ENCODE data around the gene VAV3. TPM values are rescaled to one million over a fixed set of nuclear protein-coding genes. Genes with fewer than 3 reads are reported as not detected.

The VAV3 gene
- polyA plus RNA-seq, 1 of the 3 experiments (the other 2 are of a cell fraction) = not detected

DNA sequence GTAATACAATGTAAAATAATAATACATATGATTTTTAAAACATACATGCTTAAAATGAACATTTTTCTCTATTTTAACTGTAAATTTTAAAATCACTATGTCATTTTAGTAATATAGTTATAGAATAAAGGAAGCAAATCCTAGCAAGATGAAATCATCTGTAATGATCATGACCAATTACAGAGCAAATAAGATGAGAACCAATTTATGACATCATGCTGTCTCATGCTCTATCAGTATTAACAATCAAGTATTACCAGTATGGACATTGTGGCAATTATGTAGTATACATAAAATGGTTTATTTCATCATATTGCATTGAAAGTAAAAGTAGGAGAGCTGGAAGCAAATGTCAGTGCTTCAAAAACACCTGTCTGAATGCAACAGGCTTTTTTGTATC, 255.0 kb downstream of the VAV3 start:
- H4K20me1 ChIP-seq (ENCODE audit: insufficient read depth) = no peaks in the 10 kb centered on the region
- no peak overlapping the region for H3K27ac ChIP-seq (ENCODE audit: low read depth in 2 of 2, low read length in 1 of 2)
- POLR2A ChIA-PET = no interaction called here
- no peak overlapping the region for H3K4me2 ChIP-seq
- no peak overlapping the region for H3K4me3 ChIP-seq (ENCODE audit: low read depth in 2 of 2, low read length in 1 of 2)
- H3K4me1 ChIP-seq (ENCODE audit: control insufficient read depth in 1 of 2, insufficient read depth in 2 of 2, low read depth in 1 of 2, low read length in 1 of 2) = no peaks in the 10 kb centered on the region; a peak in 1 of 4 replicates
- no peaks in the 10 kb centered on the region for H3K36me3 ChIP-seq (replicated peaks in 1 of 2; ENCODE audit: control insufficient read depth in 1 of 2, insufficient read depth in 2 of 2, low read length in 1 of 2)
- H3K9me3 ChIP-seq = no peaks in the 10 kb centered on the region
- H3F3A ChIP-seq (replicated peaks; ENCODE audit: insufficient read depth) = no peaks in the 10 kb centered on the region
- no peaks in the 10 kb centered on the region for H3K27me3 ChIP-seq (ENCODE audit: insufficient read depth)
- no peak for DNase-seq
- H3K79me2 ChIP-seq (ENCODE audit: insufficient read depth) = no peaks in the 10 kb centered on the region
- H3K9me2 ChIP-seq = no peaks in the 10 kb centered on the region
- no peak overlapping the region for H3K9ac ChIP-seq
- no peak overlapping the region for H2AFZ ChIP-seq (ENCODE audit: low read depth)
- CTCF ChIA-PET = no interaction called here
- no peak for TF ChIP-seq JUND (IDR thresholded peaks at IDR 0.05)
- no peak for TF ChIP-seq NRF1 (IDR thresholded peaks at IDR 0.05; ENCODE audit: low read depth, low read length)
- TF ChIP-seq MXI1 (IDR thresholded peaks at IDR 0.05; ENCODE audit: low read depth, low read length) = no peak
- TF ChIP-seq TCF12 (IDR thresholded peaks at IDR 0.05) = no peak
- no peak for TF ChIP-seq SMC3 (IDR thresholded peaks at IDR 0.05; ENCODE audit: low read depth, low read length)
- TF ChIP-seq RXRA (IDR thresholded peaks at IDR 0.05; ENCODE audit: borderline replicate concordance, low read depth) = no peak
- no peak for TF ChIP-seq FOXM1 (IDR thresholded peaks at IDR 0.05; ENCODE audit: low read depth)

DNA sequence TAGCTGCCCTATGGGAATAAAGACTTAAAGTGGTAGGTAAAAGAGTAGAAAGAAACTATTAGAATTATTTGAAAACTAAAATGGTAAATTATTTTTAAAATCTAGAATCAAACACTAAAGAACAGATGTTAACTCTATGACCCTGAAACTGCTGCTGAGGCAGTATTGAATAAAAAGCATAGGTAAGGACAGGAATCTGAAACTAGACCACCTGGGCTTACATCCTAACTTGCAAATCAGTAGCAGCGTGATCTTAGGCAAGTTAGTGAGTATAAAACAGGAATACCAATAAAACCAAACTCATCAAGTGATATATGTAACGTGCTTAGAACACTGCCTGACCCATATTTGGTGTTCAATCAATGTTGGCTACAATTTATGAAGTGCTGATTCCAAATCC, 257.9 kb downstream of the VAV3 start:
- ChIA-PET POLR2A (no interaction called here), CTCF (interaction anchor here (2.5 kb wide), 1 partner anchor 12 kb away, joined by 5 read pairs; no protein-coding TSS in a partner anchor)
- H3K9ac ChIP-seq = no peak overlapping the region
- H4K20me1 ChIP-seq (ENCODE audit: insufficient read depth) = no peaks in the 10 kb centered on the region
- H3K36me3 ChIP-seq (replicated peaks in 1 of 2; ENCODE audit: control insufficient read depth in 1 of 2, insufficient read depth in 2 of 2, low read length in 1 of 2) = no peaks in the 10 kb centered on the region
- TF ChIP-seq NFIC (IDR thresholded peaks at IDR 0.05; ENCODE audit: borderline replicate concordance) (no peak), EZH2phosphoT487 (IDR thresholded peaks at IDR 0.05; ENCODE audit: borderline replicate concordance, low read depth) (no peak), TAF1 (IDR thresholded peaks at IDR 0.05; ENCODE audit: borderline replicate concordance, low read depth, low read length) (no peak), SMC3 (IDR thresholded peaks at IDR 0.05; ENCODE audit: low read depth, low read length) (no peak)
- TF ChIP-seq, protein P1, sequence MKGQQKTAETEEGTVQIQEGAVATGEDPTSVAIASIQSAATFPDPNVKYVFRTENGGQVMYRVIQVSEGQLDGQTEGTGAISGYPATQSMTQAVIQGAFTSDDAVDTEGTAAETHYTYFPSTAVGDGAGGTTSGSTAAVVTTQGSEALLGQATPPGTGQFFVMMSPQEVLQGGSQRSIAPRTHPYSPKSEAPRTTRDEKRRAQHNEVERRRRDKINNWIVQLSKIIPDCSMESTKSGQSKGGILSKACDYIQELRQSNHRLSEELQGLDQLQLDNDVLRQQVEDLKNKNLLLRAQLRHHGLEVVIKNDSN (IDR thresholded peaks at IDR 0.05; ENCODE audit: borderline replicate concordance, low read depth) = no peak
- TF ChIP-seq, protein P2, sequence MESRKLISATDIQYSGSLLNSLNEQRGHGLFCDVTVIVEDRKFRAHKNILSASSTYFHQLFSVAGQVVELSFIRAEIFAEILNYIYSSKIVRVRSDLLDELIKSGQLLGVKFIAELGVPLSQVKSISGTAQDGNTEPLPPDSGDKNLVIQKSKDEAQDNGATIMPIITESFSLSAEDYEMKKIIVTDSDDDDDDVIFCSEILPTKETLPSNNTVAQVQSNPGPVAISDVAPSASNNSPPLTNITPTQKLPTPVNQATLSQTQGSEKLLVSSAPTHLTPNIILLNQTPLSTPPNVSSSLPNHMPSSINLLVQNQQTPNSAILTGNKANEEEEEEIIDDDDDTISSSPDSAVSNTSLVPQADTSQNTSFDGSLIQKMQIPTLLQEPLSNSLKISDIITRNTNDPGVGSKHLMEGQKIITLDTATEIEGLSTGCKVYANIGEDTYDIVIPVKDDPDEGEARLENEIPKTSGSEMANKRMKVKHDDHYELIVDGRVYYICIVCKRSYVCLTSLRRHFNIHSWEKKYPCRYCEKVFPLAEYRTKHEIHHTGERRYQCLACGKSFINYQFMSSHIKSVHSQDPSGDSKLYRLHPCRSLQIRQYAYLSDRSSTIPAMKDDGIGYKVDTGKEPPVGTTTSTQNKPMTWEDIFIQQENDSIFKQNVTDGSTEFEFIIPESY (IDR thresholded peaks at IDR 0.05; ENCODE audit: borderline replicate concordance, low read depth) = no peak
- H3K79me2 ChIP-seq (ENCODE audit: insufficient read depth) = no peaks in the 10 kb centered on the region
- H3K27me3 ChIP-seq (ENCODE audit: insufficient read depth) = no peaks in the 10 kb centered on the region
- H3K4me1 ChIP-seq (ENCODE audit: control insufficient read depth in 1 of 2, insufficient read depth in 2 of 2, low read depth in 1 of 2, low read length in 1 of 2) = peaks cover 0 to 4% of the 10 kb centered on the region in 2 experiments; a peak in 2 of 4 replicates
- no peak overlapping the region for H3K27ac ChIP-seq (ENCODE audit: low read depth in 2 of 2, low read length in 1 of 2)
- no peak overlapping the region for H3K4me3 ChIP-seq (ENCODE audit: low read depth in 2 of 2, low read length in 1 of 2)
- no peaks in the 10 kb centered on the region for H3K9me2 ChIP-seq
- H3F3A ChIP-seq (replicated peaks; ENCODE audit: insufficient read depth) = no peaks in the 10 kb centered on the region
- no peak overlapping the region for H2AFZ ChIP-seq (ENCODE audit: low read depth)
- no peak overlapping the region for H3K4me2 ChIP-seq
- H3K9me3 ChIP-seq = no peaks in the 10 kb centered on the region
- WGBS (ENCODE audit: low lambda C conversion rate) = 39% methylated on average over 2 of the region's 2 CpGs
- DNase-seq = no peak
